ENCODE results near the gene MS4A3. TPM values are rescaled to one million over a fixed set of nuclear protein-coding genes. Genes with fewer than 3 reads are reported as not detected.
"Not testable (repeated sequence)": the region's sequence is repeated elsewhere in the genome, so short reads cannot be mapped to it uniquely, and the experiment has no call there.

MS4A3 gene
- total RNA-seq, 1 experiment from 2014 or later: not detected

DNA sequence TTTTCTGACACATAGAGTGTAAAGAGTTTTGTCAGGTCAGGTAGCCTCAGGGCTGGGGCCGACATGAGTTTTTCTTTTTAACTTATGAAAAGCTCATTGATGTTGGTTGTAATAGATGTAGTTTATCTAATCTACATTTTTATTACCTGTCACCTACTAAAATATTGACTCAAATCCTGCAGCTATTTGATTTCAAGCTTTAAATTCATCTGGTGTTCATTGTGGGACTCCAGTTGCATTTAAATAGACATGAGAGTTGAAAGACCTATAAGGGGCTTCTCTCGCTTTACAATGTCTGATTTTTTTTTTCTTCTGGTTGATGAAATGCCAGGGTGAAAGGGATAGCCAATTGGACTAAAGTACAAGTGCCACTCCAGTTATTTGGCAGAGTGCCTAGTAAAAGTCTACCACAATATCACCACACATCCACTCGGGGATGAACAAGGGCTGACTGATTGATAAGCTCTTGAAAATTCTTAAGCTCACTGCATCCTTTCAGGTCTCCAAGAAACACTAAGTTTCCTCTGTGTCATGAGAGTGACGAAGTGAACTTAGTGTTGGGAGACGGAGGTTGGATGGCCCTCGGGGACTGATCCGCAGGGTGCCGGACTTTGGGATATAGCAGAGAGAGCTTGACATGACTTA, 48.1 kb downstream of the MS4A3 start:
- not testable (repeated sequence) for H3K18ac ChIP-seq (ENCODE audit: insufficient read length, low read depth, low read length); H3K23me2 ChIP-seq (ENCODE audit: insufficient read length, low read depth, low read length, poor library complexity, severe bottlenecking); H3K4me2 ChIP-seq (ENCODE audit: insufficient read depth, insufficient read length, low read length); H3K4me3 Mint-ChIP-seq; H2AK5ac ChIP-seq (ENCODE audit: insufficient read length, low read length); H2BK5ac ChIP-seq (ENCODE audit: insufficient read length, low read length); H2BK15ac ChIP-seq (ENCODE audit: low read depth, low read length); H3K4me1 Mint-ChIP-seq; H3K9me3 Mint-ChIP-seq; H3K4me1 ChIP-seq (ENCODE audit: insufficient read depth, low read length); H2BK20ac ChIP-seq (ENCODE audit: low read depth, low read length, poor library complexity, severe bottlenecking); H3K79me2 ChIP-seq (ENCODE audit: insufficient read depth, low read length); H3T11ph ChIP-seq (ENCODE audit: low read length); H3K27me3 Mint-ChIP-seq (ENCODE audit: low read depth); H3K27ac ChIP-seq (ENCODE audit: insufficient read length, low read depth, low read length); H3K56ac ChIP-seq (ENCODE audit: insufficient read length, low read depth, low read length); H3K4ac ChIP-seq (ENCODE audit: low read depth, low read length); DNase-seq; H3K36me3 Mint-ChIP-seq (ENCODE audit: insufficient read depth in 1 of 3, low read depth in 3 of 3); H3K27ac Mint-ChIP-seq; H4K8ac ChIP-seq (replicated peaks; ENCODE audit: insufficient read length, low read depth, low read length); H2BK12ac ChIP-seq (ENCODE audit: insufficient read length, low read depth, low read length); H4K5ac ChIP-seq (ENCODE audit: insufficient read length, low read depth, low read length); H3K14ac ChIP-seq (ENCODE audit: insufficient read depth, low read length); H3K9me3 ChIP-seq (ENCODE audit: control insufficient read depth, low read depth, low read length); H3K79me1 ChIP-seq (ENCODE audit: insufficient read depth, low read depth, low read length, poor library complexity, severe bottlenecking); H2AFZ ChIP-seq (ENCODE audit: low read length); H3K9ac ChIP-seq (ENCODE audit: extremely low read depth, insufficient read length, low read length); H4K20me1 ChIP-seq (ENCODE audit: control insufficient read depth, insufficient read depth, insufficient read length); H4K91ac ChIP-seq (ENCODE audit: insufficient read length, low read depth, low read length); H3K27me3 ChIP-seq (ENCODE audit: insufficient read depth, low read length); H2BK120ac ChIP-seq (ENCODE audit: low read depth, low read length, poor library complexity, severe bottlenecking); H3K23ac ChIP-seq (ENCODE audit: insufficient read length, low read depth, low read length)
- WGBS (ENCODE audit: extremely low coverage, insufficient read length, low lambda C conversion rate): no CpG with 5 or more reads among the region's 8 CpGs

GRCh38 chr11:60108631-60109030, 52.2 kb downstream of the MS4A3 start:
- H3K79me2 ChIP-seq (ENCODE audit: insufficient read depth, low read length); H3K4ac ChIP-seq (ENCODE audit: low read depth, low read length); H3K9me3 Mint-ChIP-seq; H4K8ac ChIP-seq (replicated peaks; ENCODE audit: insufficient read length, low read depth, low read length); H4K5ac ChIP-seq (ENCODE audit: insufficient read length, low read depth, low read length); H3K14ac ChIP-seq (ENCODE audit: insufficient read depth, low read length); H3K36me3 Mint-ChIP-seq (ENCODE audit: insufficient read depth in 1 of 3, low read depth in 3 of 3); DNase-seq; H4K20me1 ChIP-seq (ENCODE audit: control insufficient read depth, insufficient read depth, insufficient read length); H2BK120ac ChIP-seq (ENCODE audit: low read depth, low read length, poor library complexity, severe bottlenecking); H3K23ac ChIP-seq (ENCODE audit: insufficient read length, low read depth, low read length); H2BK20ac ChIP-seq (ENCODE audit: low read depth, low read length, poor library complexity, severe bottlenecking); H3K27me3 Mint-ChIP-seq (ENCODE audit: low read depth); H3K9me3 ChIP-seq (ENCODE audit: control insufficient read depth, low read depth, low read length); H3K23me2 ChIP-seq (ENCODE audit: insufficient read length, low read depth, low read length, poor library complexity, severe bottlenecking); H3K27me3 ChIP-seq (ENCODE audit: insufficient read depth, low read length); H3K4me2 ChIP-seq (ENCODE audit: insufficient read depth, insufficient read length, low read length); H2BK15ac ChIP-seq (ENCODE audit: low read depth, low read length); H2AFZ ChIP-seq (ENCODE audit: low read length); H4K91ac ChIP-seq (ENCODE audit: insufficient read length, low read depth, low read length); H2AK5ac ChIP-seq (ENCODE audit: insufficient read length, low read length); H3K56ac ChIP-seq (ENCODE audit: insufficient read length, low read depth, low read length); H2BK5ac ChIP-seq (ENCODE audit: insufficient read length, low read length); H3K9ac ChIP-seq (ENCODE audit: extremely low read depth, insufficient read length, low read length); H3K27ac Mint-ChIP-seq; H3K4me3 Mint-ChIP-seq; H3T11ph ChIP-seq (ENCODE audit: low read length); H3K27ac ChIP-seq (ENCODE audit: insufficient read length, low read depth, low read length); H3K4me1 ChIP-seq (ENCODE audit: insufficient read depth, low read length); H2BK12ac ChIP-seq (ENCODE audit: insufficient read length, low read depth, low read length); H3K79me1 ChIP-seq (ENCODE audit: insufficient read depth, low read depth, low read length, poor library complexity, severe bottlenecking); H3K18ac ChIP-seq (ENCODE audit: insufficient read length, low read depth, low read length): not testable (repeated sequence)
- peaks cover 18 to 20% of the 10 kb centered on the region in 2 experiments for H3K4me1 Mint-ChIP-seq
- no CpG with 5 or more reads among the region's 5 CpGs for WGBS (ENCODE audit: extremely low coverage, insufficient read length, low lambda C conversion rate)

Measured in H9 (cell line).